ENCODE measurements around the gene KLRK1.
"Not testable (repeated sequence)": the region's sequence is repeated elsewhere in the genome, so short reads cannot be mapped to it uniquely, and the experiment has no call there.

Gene KLRK1

DNA sequence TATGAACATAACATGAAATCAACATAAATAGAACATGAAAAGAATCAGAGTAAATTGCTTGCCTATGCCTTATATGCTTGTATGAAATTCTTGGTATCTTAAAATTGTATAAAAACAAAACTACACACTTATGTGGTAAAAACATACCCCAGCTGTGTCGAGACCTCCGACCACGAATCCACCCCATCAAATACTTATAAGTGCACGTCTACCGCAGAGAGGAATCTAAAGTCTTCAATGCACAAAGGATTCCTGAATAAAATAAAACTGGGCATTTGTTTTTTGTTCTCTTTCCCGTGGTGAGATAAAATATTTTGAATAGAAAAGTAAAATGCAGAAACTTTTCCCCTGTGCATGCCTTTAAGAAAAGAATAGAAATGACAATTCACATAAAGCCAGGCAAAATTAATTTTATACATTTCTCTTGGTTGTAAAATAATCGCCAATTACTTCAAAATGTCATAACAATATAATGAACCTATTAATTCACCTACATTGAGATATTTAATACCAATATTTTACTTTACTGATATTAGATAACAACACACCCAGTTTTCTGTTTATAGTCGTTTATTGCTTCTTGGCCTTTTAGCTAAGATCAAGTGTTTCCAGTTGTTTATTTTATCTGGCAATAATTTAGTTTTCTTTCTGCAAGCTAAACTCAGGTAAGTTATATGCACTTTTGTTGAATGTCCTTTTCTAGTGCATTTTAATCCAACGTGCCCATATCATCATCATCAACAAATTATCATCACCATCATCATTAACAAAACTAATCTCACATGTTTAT is 1.0 kb downstream of the KLRK1 start:
- DNase-seq (ENCODE audit: low read depth) = no peak

- not testable (repeated sequence) for DNase-seq (ENCODE audit: low read depth)
Observed at GRCh38 chr12:10387498-10387897, 2.3 kb downstream of the KLRK1 start.

DNA sequence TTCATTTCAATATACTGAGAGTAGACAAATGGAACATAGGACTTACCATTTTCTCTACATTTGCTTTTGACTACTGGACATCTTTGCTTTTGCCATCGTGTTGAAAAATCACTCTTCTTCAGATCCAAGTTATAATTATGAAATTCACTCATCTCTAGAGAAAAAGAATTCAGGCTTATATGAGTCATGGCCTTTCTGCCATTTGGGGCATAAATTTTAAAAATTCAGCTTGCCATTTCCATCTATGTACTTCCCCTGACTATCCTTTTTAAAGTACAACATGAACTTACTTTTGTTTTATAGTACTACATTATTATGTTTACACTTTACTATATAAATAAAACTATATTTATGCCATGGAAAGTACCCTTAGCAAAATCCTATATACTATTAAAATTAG is 3.0 kb downstream of the KLRK1 start:
- no peak for DNase-seq (ENCODE audit: low read depth)

DNA sequence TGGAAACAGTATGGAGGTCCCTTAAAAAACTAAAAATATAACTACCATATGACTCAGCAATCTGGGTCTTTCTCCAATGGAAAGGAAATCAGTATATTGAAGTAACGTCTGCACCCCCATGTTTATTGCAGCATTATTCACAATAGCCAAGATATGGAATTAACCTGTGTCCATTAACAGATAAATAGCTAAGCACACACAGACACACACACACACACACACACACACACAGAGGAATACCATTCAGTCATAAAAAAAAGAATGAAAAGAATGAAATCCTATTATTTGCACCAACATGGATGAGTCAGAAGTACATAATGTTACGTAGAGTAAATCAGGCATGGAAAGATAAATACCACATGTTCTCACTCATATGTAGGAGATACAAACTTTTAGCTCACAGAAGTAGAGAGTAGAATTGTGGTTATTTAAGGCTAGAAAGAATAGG is 4.7 kb downstream of the KLRK1 start:
- DNase-seq (ENCODE audit: low read depth) = peak; percentile 66

- DNase-seq (ENCODE audit: low read depth) = no peak
Observed at GRCh38 chr12:10384191-10384590, 5.7 kb downstream of the KLRK1 start.

DNA sequence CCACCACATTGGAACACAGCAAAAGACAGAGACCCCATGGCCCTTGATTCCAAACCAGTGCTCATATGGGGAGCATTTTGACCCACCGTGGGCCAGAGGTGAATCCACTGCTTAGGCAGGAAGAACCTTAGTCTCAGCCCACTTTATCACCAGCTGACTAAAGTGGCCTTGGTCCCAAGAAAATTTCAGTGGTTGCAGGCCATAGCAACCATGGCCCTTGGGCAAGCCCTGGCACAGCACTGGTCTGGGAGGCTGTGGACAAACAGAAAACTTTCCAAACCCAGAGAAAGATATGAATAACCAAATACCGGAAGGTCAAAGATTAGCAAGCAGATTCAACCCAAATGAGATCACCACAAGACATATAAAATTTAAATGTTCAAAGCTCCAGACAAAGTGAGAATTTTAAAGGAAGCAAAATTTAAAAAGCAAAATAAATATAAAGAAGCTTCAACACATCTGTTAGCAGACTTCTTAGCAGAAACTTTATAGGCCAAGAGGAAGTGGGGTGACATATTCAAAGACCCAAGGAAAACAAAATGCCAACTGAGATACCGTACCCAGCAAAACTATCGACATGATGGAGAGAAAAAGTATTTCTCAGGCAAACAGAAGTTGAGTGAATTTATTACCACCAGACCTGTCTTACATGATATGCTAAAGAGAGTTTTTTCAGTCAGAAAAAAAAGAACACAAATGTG is 7.8 kb downstream of the KLRK1 start:
- DNase-seq (ENCODE audit: low read depth) = no peak

- DNase-seq (ENCODE audit: low read depth) = not testable (repeated sequence)
Observed at GRCh38 chr12:10378737-10379136, 11.1 kb downstream of the KLRK1 start.

DNA sequence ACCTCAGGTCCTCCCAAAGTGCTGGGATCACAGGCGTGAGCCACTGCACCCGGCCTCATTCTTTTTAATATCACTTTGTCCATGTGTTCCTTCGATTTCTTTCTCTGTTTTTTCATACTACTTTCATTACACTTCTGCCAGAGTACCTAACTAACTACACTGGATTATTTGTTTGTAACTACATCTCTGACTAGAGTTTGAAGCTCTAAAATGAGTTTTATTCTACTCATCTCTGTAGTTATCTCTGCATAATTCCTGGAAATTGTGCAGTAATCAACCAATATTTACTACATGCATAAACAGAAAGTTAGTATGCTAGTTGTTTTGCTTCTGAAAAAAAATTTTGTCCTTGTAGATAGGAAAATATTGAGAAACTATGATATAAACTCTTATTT is 15.2 kb downstream of the KLRK1 start:
- DNase-seq (ENCODE audit: low read depth) = no peak

DNA sequence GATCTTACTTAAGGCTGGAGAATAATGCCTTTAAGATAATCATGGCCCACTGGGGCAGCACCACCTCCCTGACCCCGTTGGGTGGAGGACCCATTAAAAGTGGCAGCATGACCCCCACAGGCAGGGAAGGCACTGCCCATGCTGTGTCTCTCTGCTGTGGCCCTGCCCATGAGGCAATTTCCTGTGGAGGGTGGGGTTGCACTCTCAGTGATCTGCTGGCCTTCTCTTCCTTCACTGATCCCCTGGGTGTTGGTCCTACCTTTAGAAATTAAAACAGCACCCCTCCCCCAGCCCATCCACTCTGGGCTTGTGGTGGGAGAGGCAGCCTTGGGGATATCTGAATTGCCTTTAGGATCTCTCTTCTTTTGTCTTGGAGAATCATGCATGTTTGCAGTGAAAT is 17.3 kb downstream of the KLRK1 start:
- DNase-seq (ENCODE audit: low read depth) = no peak

GRCh38 chr12:10371893-10372535 is 17.8 kb downstream of the KLRK1 start:
- not testable (repeated sequence) for DNase-seq (ENCODE audit: low read depth)

- no peak for DNase-seq (ENCODE audit: low read depth)
Observed at GRCh38 chr12:10369557-10370415, 20.1 kb downstream of the KLRK1 start.

GRCh38 chr12:10368206-10369171 is 21.4 kb downstream of the KLRK1 start:
- no peak for DNase-seq (ENCODE audit: low read depth)

DNA sequence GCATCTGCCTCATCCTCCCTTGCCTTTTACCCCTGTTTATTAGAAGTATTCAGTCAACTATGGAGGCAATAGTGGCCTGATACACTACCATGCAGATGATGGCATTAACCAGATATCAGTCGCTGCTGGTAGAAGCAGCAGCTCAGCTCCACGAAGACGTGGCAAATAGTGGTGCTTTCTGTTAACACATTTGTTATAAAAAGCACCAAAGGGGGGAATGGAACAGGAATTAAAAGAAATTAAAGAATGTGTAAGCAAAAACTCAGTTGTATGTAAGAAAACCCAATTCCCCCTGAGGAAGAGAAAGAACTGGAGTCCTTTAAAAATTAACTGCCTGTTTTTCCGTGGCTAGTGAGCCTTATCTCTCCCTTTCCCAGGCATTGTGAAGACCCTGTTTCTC is 22.1 kb downstream of the KLRK1 start:
- not testable (repeated sequence) for DNase-seq (ENCODE audit: low read depth)

GRCh38 chr12:10366875-10367274 is 23.0 kb downstream of the KLRK1 start:
- DNase-seq (ENCODE audit: low read depth) = no peak

DNA sequence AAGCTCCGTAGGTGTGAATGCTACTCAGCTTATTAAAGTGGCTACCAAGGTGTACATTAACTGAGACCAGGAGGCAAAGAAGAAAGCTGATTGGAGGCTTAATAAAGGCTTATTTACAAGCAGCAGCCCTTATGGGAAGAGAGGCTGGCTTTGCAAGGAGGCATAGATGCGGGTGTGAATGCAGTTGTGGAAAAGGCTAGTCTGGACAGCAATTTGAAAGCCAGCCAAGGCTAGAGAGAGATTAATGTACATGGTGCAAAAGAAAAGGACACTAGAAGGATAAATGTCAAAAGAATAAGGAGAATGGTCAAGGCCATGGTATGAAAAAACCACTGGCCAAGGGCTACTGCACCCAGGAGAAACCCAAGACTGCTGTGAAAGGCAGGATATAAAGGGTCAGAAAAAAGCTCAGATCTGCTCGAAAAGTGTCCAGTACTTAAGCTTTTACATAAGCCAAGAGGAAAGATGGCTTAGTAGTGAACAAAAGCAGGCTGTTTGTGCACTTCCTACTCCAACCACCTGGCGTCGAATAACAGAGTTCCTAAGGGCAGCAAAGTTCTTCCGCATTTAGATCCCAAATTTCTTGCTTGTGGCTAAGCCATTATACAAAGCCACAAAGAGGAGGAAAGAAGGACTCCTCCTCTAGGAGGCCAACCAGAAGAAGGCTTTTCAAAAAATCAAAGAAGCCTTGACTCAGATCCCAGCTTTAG is 24.0 kb downstream of the KLRK1 start:
- no peak for DNase-seq (ENCODE audit: low read depth)

GRCh38 chr12:10364815-10365622 is 24.8 kb downstream of the KLRK1 start:
- DNase-seq (ENCODE audit: low read depth) = no peak

DNA sequence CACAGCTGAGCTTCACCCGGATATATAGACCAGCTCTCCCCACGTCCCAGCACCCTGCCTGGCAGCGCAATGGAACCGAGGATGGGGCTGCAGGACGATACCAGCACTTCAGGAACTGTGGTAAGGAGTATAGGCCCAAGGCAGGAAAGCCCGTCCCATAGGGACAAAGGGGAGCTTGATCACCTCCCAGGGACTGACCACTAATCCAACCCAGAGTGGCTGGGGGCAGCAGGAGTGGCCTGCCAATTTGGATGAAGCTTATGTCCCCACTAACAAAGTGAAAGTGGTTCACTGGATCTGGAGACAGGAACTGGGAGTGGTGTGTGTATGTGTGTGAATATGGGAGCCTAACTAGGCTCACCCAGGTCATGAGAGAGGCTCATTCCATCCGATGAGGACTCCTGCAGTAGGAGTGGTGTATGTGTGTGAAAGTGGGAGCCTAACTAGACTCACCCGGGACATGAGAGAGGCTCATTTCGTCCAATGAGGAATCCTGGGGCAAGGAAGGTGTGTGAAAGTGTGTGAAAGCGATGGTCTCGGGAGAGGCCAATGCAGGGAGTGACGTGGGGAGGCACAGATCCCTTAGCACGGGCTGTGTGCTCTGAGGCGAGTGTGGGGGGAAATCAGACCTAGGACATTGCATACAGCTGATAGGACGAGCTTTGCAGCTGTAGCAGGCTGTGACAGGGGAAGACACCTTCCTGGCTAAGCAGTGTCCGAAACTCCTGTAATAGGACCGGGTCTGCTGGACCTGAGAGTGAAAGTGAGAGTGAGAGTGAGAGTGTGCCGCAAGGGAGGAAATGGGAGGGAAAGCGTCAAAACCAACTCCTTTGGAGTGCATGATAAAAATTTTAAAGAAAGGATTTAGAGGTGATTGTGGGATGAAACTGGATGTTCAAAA is 25.7 kb downstream of the KLRK1 start:
- no peak for DNase-seq (ENCODE audit: low read depth)

DNA sequence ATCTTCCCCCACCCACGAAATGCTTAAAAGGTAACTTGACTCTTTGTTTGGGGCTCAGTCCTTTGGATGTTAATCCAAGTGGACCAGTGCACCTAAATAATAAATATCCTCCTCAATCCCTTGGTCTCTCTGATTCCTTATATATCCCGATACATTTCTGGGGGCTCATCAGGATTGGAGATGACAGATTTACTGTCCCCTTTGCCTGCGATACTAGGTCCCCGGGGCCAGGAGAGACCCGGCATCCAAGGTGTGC is 26.3 kb downstream of the KLRK1 start:
- no peak for DNase-seq (ENCODE audit: low read depth)

All from GM04503 (cell line).